B cell (primary cell): ENCODE results near the gene BHLHE41.

ENCODE experiments used
- CTCF ChIP-seq: fragments of 200-600 bp; IDR thresholded peaks from one replicate; pipeline ENCODE4 v1.8.0; 2022; ENCODE audit warnings: antibody characterized with exemption, mild to moderate bottlenecking
- EZH2 ChIP-seq: IDR thresholded peaks from 2 replicates; pipeline ENCODE4 v1.6.1; 2012; ENCODE audit warnings: borderline replicate concordance, low read depth, mild to moderate bottlenecking, moderate library complexity, low read length; ENCODE audit not compliant: insufficient read depth, poor library complexity, severe bottlenecking

GRCh38 chr12:26150736-26151450 lies 26.1 kb upstream of the BHLHE41 start:
- TF ChIP-seq CTCF (no peak), EZH2 (no peak)
